Omental fat pad (tissue), 4 donors: ENCODE measurements around the gene DUS2. TPM values are rescaled to one million over a fixed set of nuclear protein-coding genes. Genes with fewer than 3 reads are reported as not detected.

Source experiments
- ATAC-seq: fragments of 150-250 bp; one replicate; pipeline ENCODE4 v1.9.1; 2016; ENCODE audit warnings: mild to moderate bottlenecking, moderate library complexity; ENCODE audit not compliant: low FRiP score
- DNase-seq: peaks from one replicate; pipeline ENCODE4 v3.0.0-alpha.2; 2019; ENCODE audit warnings: low spot score
- CTCF ChIP-seq, 3 donors: fragments of 450-650 bp; IDR thresholded peaks; one replicate each; pipeline ENCODE4 v1.5.1; 2016 to 2017; ENCODE audit warnings: antibody characterized with exemption in 3 of 3, mild to moderate bottlenecking in 3 of 3, moderate library complexity in 2 of 3
- small RNA-seq: library from RNA; depleted of rRNA; stranded (forward); fragments of <200 nt; gene quantifications from one replicate; pipeline ENCODE3, GENCODE V24; 2016
- total RNA-seq, 4 donors: library from RNA; depleted of rRNA; stranded (reverse); fragments of >200 nt; gene quantifications; one replicate each; pipeline ENCODE4 v1.1.0, GENCODE V29; 2016

Gene DUS2
- total RNA-seq, 4 donors from 2014 or later = 6.7 to 17.9 (median 10.2) TPM

GRCh38 chr16:68126395-68126794 is 103.3 kb downstream of the DUS2 start:
- DNase-seq = no peak
- TF ChIP-seq CTCF (IDR thresholded peaks at IDR 0.05) = no peak
- ATAC-seq = no peak

GRCh38 chr16:68128577-68129305 is 105.7 kb downstream of the DUS2 start:
- no peak for DNase-seq
- no peak for TF ChIP-seq CTCF (IDR thresholded peaks at IDR 0.05)

More at GRCh38 chr16:68128577-68129305, 105.7 kb downstream of the DUS2 start:
- ATAC-seq = no peak

Small RNAs within 50 kb of the gene (small RNA-seq; reads per million reads assigned to genes)
- gene RF00019 = not detected
- gene RNU6-359P = not detected

Other genes starting within 250 kb of the DUS2 start
- gene RANBP10, start 216.7 kb upstream of the DUS2 start, total RNA-seq = 1 to 10 TPM; 6.0 to 9.8 (median 8.3) TPM
- gene TSNAXIP1, start 216.4 kb upstream of the DUS2 start, total RNA-seq = 1 to 10 TPM in 2 of 4 donors, under 1 TPM in 2; 0.60 to 1.9 (median 1.1) TPM
- gene THAP11, start 181.0 kb upstream of the DUS2 start, total RNA-seq = 10 to 100 TPM; 37.4 to 61.6 (median 48.3) TPM
- 100 to 1,000 TPM in 2 of 4 donors, 10 to 100 TPM in 2; 79.0 to 150 (median 110) TPM for gene NUTF2, start 176.4 kb upstream of the DUS2 start, total RNA-seq
- gene CENPT, start 175.6 kb upstream of the DUS2 start, total RNA-seq = 100 to 1,000 TPM in 1 of 4 donors, 10 to 100 TPM in 3; 22.9 to 135 (median 37.8) TPM
- gene EDC4, start 150.2 kb upstream of the DUS2 start, total RNA-seq = 10 to 100 TPM; 27.3 to 92.2 (median 43.0) TPM
- gene NRN1L, start 138.4 kb upstream of the DUS2 start, total RNA-seq = 1 to 10 TPM in 2 of 4 donors, not detected in 2; 3.0 to 5.5 TPM
- 10 to 100 TPM; 16.1 to 24.6 (median 19.9) TPM for gene PSKH1, start 130.0 kb upstream of the DUS2 start, total RNA-seq
- gene CTRL, start 91.4 kb upstream of the DUS2 start, total RNA-seq = 1 to 10 TPM in 3 of 4 donors, under 1 TPM in 1; 0.65 to 5.0 (median 2.3) TPM
- 10 to 100 TPM; 29.9 to 53.0 (median 45.3) TPM for gene PSMB10, start 86.4 kb upstream of the DUS2 start, total RNA-seq
- gene LCAT, start 79.2 kb upstream of the DUS2 start, total RNA-seq = 10 to 100 TPM in 3 of 4 donors, 1 to 10 TPM in 1; 7.7 to 52.2 (median 13.0) TPM
- gene SLC12A4, start 54.6 kb upstream of the DUS2 start, total RNA-seq = 10 to 100 TPM; 39.4 to 92.2 (median 70.8) TPM
- gene DPEP3, start 42.8 kb upstream of the DUS2 start, total RNA-seq = under 1 TPM in 2 of 4 donors, not detected in 2; 0.24 to 0.63 TPM
- 1 to 10 TPM; 4.0 to 8.7 (median 4.8) TPM for gene DPEP2, start 23.8 kb upstream of the DUS2 start, total RNA-seq
- not detected for gene DPEP2NB, start 7.4 kb upstream of the DUS2 start, total RNA-seq
- gene DDX28, start 52 bp upstream of the DUS2 start, total RNA-seq = 10 to 100 TPM in 1 of 4 donors, 1 to 10 TPM in 3; 6.4 to 13.5 (median 6.8) TPM
- gene NFATC3, start 62.1 kb downstream of the DUS2 start, total RNA-seq = 10 to 100 TPM; 39.5 to 54.5 (median 45.6) TPM
- 1 to 10 TPM in 3 of 4 donors, not detected in 1; 1.9 to 6.5 (median 4.2) TPM for gene ESRP2, start 212.8 kb downstream of the DUS2 start, total RNA-seq
- 10 to 100 TPM; 24.0 to 42.9 (median 31.1) TPM for gene PLA2G15, start 222.1 kb downstream of the DUS2 start, total RNA-seq
- gene SLC7A6, start 241.2 kb downstream of the DUS2 start, total RNA-seq = 100 to 1,000 TPM; 129 to 181 (median 147) TPM